ENCODE data around the gene PFKP.

DNA sequence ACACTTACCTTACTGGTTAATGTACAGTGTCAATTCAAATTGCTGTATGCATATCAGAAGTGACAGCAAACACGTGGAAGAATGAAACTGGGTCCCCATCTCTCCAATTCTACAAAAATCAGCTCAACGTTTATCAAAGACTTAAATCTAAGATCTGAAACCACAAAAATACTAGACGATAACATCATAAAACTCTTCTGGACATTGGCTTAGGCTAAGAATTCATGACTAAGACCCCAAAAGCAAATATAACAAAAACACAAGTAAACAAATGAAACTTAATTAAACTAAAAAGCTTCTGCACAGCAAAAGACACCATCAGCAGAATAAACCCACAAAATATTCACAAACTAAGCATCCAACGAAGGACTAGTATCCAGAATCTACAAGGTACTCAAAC lies 35.9 kb upstream of the PFKP start:
- TF ChIP-seq, protein P1, sequence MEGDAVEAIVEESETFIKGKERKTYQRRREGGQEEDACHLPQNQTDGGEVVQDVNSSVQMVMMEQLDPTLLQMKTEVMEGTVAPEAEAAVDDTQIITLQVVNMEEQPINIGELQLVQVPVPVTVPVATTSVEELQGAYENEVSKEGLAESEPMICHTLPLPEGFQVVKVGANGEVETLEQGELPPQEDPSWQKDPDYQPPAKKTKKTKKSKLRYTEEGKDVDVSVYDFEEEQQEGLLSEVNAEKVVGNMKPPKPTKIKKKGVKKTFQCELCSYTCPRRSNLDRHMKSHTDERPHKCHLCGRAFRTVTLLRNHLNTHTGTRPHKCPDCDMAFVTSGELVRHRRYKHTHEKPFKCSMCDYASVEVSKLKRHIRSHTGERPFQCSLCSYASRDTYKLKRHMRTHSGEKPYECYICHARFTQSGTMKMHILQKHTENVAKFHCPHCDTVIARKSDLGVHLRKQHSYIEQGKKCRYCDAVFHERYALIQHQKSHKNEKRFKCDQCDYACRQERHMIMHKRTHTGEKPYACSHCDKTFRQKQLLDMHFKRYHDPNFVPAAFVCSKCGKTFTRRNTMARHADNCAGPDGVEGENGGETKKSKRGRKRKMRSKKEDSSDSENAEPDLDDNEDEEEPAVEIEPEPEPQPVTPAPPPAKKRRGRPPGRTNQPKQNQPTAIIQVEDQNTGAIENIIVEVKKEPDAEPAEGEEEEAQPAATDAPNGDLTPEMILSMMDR (IDR thresholded peaks at IDR 0.05) = no peak
- TF ChIP-seq POLR2A (IDR thresholded peaks at IDR 0.05) (no peak), EP300 (IDR thresholded peaks at IDR 0.05) (no peak), POLR2AphosphoS5 (IDR thresholded peaks at IDR 0.05) (no peak)
